ENCODE measurements around the gene INSL3.
"Not testable (repeated sequence)": the region's sequence is repeated elsewhere in the genome, so short reads cannot be mapped to it uniquely, and the experiment has no call there.

Gene INSL3

GRCh38 chr19:17778251-17778967 is 42.9 kb downstream of the INSL3 start:
- H3K4me3 ChIP-seq (ENCODE audit: low read length), result no peak overlapping the region

GRCh38 chr19:17777840-17778239 is 43.5 kb downstream of the INSL3 start:
- DNase-seq (ENCODE audit: low read depth); H3K4me3 ChIP-seq (ENCODE audit: low read length): not testable (repeated sequence)

More at GRCh38 chr19:17778251-17778967, 42.9 kb downstream of the INSL3 start:
- peak; percentile 14 for DNase-seq (ENCODE audit: low read depth)
- TF ChIP-seq CTCF (conservative IDR thresholded peaks at IDR 0.05; ENCODE audit: low read length), result no peak

GRCh38 chr19:17775991-17776803 is 45.1 kb downstream of the INSL3 start:
- no peak overlapping the region for H3K4me3 ChIP-seq (ENCODE audit: low read length)
- no peak for TF ChIP-seq CTCF (conservative IDR thresholded peaks at IDR 0.05; ENCODE audit: low read length)
- DNase-seq (ENCODE audit: low read depth), result peak; percentile 37

- peak; percentile 68 for TF ChIP-seq CTCF (conservative IDR thresholded peaks at IDR 0.05; ENCODE audit: low read length)
These were observed 45.9 kb downstream of the INSL3 start for GRCh38 chr19:17775245-17775927.

GRCh38 chr19:17772172-17772571 is 49.1 kb downstream of the INSL3 start:
- TF ChIP-seq CTCF (conservative IDR thresholded peaks at IDR 0.05; ENCODE audit: low read length), result no peak
- H3K4me3 ChIP-seq (ENCODE audit: low read length), result no peak overlapping the region
- peak; percentile 17 for DNase-seq (ENCODE audit: low read depth)

More at GRCh38 chr19:17775245-17775927, 45.9 kb downstream of the INSL3 start:
- no peak overlapping the region for H3K4me3 ChIP-seq (ENCODE audit: low read length)
- DNase-seq (ENCODE audit: low read depth), result peak; percentile 9

GRCh38 chr19:17770613-17771012 is 50.7 kb downstream of the INSL3 start:
- DNase-seq (ENCODE audit: low read depth), result no peak
- no peak for TF ChIP-seq CTCF (conservative IDR thresholded peaks at IDR 0.05; ENCODE audit: low read length)
- no peak overlapping the region for H3K4me3 ChIP-seq (ENCODE audit: low read length)

GRCh38 chr19:17767559-17767958 is 53.8 kb downstream of the INSL3 start:
- TF ChIP-seq CTCF (conservative IDR thresholded peaks at IDR 0.05; ENCODE audit: low read length), result no peak
- no peak for DNase-seq (ENCODE audit: low read depth)
- no peak overlapping the region for H3K4me3 ChIP-seq (ENCODE audit: low read length)

All from AG10803 (cell line).